H54 (cell line): ENCODE data around the gene SEMA3F.
A peak's percentile ranks its signal among the peaks of the same experiment; 100 is the strongest.

Experiments used
- DNase-seq: peaks from one replicate; pipeline ENCODE4 v3.0.0; 2011; ENCODE audit warnings: low spot score, mixed read lengths; ENCODE audit not compliant: insufficient read length
- FAIRE-seq: peaks from 3 replicates; lab custom pipeline; 2011; peaks lifted over from hg19 to GRCh38; lab: Jason Lieb, UNC
- POLR2A ChIP-seq: IDR thresholded peaks from 2 replicates; pipeline ENCODE4 v1.6.1; 2011; ENCODE audit warnings: low read depth, mild to moderate bottlenecking, low read length

Gene SEMA3F

GRCh38 chr3:50155491-50155878, 361 bp downstream of the SEMA3F start:
- DNase-seq (no peak), FAIRE-seq (no peak)
- no peak for TF ChIP-seq POLR2A

- DNase-seq (no peak), FAIRE-seq (no peak)
- no peak for TF ChIP-seq POLR2A
Observed at GRCh38 chr3:50155891-50156290, 767 bp downstream of the SEMA3F start.

GRCh38 chr3:50156549-50157493, 1.7 kb downstream of the SEMA3F start:
- no peak for TF ChIP-seq POLR2A
- DNase-seq (no peak), FAIRE-seq (no peak)

- DNase-seq (no peak), FAIRE-seq (no peak)
- no peak for TF ChIP-seq POLR2A
Observed at GRCh38 chr3:50157827-50158529, 2.9 kb downstream of the SEMA3F start.

DNA sequence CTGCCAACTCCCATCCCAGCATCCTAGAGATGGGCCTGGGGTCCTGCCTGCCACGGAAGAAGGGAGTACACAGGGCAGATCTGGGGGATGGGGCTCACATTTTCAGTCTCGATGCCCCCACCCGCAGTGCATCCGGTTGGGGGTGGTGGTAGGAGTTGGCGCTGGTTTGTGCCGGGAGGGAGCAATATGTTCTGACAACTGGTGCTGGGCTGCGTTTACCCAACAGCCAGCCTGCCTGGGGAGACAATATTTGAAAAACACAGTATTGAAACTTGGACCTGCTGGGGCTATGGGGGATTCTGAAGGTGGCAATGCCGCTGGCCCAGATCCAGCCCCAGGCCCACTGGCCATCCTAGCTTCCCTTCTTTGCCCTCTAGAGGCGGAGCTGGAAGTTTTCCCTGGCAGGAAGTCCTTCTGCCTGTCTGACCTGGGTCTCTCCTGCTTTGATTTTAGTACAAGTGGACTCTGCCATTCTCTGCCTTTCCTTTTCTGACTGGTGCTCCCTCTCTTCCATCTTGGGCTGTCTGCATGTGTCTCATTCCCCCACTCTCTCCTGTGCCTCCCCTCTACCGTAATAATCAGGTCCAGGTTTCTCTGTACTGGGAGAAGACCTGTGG, 3.5 kb downstream of the SEMA3F start:
- no peak for DNase-seq
- FAIRE-seq = no peak
- no peak for TF ChIP-seq POLR2A

GRCh38 chr3:50160561-50160983, 5.4 kb downstream of the SEMA3F start:
- no peak for FAIRE-seq
- DNase-seq = no peak
- TF ChIP-seq POLR2A = no peak

- FAIRE-seq (no peak), DNase-seq (no peak)
- TF ChIP-seq POLR2A = no peak
Observed at GRCh38 chr3:50161320-50161719, 6.2 kb downstream of the SEMA3F start.

- no peak for FAIRE-seq
- DNase-seq = no peak
Observed at GRCh38 chr3:50162034-50162883, 7.1 kb downstream of the SEMA3F start.

GRCh38 chr3:50163572-50164455, 8.7 kb downstream of the SEMA3F start:
- peak; percentile 75 for FAIRE-seq
- no peak for TF ChIP-seq POLR2A
- peak; percentile 95 for DNase-seq

More at GRCh38 chr3:50162034-50162883, 7.1 kb downstream of the SEMA3F start:
- TF ChIP-seq POLR2A = no peak

GRCh38 chr3:50164481-50164880, 9.4 kb downstream of the SEMA3F start:
- DNase-seq (no peak), FAIRE-seq (no peak)
- no peak; the same call in 1 of the 2 replicates for TF ChIP-seq POLR2A

- FAIRE-seq = no peak
- no peak for DNase-seq
- TF ChIP-seq POLR2A = no peak
Observed at GRCh38 chr3:50164984-50165909, 10.1 kb downstream of the SEMA3F start.
